GM18502 (cell line): Measurements from ENCODE around the gene CD200R1L.

ENCODE experiments used
- ATAC-seq: cut with Tn5 transposase; IDR thresholded peaks from one replicate; pipeline ENCODE4 v1.9.1; 2021; ENCODE audit warnings: mild to moderate bottlenecking; ENCODE audit not compliant: unreplicated experiment, poor library complexity

Gene CD200R1L

DNA sequence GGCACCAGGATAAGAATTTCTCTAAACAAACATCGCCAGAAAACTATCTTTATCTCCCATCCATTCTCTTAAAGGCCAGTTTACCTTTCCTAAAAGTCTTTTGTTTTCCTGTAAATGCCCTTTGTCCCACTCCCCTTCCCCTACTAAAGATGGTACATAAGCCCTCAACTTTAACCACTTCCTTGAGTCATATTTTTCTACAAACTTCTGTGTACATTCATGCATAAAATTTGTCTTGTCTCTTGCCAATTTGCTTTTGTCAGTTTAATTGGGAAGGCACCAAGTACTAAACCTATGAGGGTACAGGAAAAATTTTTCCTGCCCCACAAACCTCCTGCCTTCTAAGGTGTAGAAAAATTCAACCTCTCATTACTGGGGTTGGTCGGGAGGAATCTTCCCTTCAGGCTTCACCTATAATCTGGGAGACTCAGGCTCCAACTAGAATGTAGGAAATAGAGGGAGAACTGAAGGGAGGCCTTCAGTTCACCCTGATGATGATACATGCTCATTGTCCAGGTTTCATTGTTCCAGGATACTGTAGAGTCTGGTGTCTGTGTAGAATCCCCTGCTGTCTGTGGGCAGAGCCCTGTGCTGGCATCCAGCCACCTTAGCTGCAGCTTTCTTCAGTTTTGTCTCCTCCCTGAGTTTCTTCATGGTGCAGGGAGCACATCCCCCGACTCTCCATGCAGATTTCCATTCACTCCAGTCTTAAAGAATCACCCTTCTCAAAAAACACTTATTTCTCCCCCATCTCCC, 53.2 kb downstream of the CD200R1L start:
- ATAC-seq: no peak

GRCh38 chr3:112791736-112792135, 54.9 kb downstream of the CD200R1L start:
- ATAC-seq: no peak

DNA sequence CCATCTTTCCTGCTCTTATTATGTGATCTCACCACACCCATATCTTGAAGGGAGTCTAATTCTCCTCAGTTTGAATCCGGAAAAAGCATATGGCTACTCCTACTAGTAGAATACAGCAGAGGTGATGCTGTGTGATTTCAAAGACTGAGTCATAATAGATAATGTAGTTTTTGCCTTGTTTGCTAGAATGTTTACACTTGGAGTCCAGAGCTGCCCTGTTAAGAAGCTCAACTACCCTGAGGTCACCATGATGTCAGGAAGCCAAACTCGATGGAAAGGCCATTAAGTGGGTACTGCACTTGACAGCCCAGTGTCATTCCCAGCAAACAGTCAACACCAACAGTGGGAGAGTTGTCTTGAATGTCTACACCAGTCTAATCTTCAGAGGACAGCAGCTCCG, 56.9 kb downstream of the CD200R1L start:
- ATAC-seq: no peak

GRCh38 chr3:112786881-112787579, 59.6 kb downstream of the CD200R1L start:
- ATAC-seq: no peak

DNA sequence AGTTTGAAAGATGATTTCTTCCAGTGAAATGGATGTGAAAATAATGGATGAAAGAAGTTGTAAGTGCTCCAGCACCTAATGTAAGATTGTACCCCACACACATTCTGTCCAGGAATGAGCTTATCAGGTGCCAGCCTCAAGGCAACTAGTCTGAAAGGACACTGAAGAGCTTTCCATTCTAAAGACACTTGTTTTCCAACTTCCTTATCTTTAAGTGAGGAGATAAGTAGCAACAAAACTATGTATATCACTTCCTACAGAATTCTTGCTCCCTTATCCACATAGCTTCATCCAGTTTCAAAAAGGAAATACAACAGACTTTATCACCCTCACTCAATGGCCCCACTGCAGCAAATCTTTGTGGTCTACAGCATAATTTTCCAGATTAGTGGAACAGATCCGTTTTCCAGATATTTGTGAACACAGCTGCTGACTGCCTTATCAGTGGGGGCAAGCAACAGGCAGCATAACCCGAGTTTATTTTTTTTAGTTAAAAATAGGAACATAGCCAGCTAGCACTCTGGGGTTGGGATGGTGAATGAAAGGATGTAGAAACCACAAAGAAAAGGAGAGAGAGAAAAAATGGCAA, 60.6 kb downstream of the CD200R1L start:
- ATAC-seq: no peak

GRCh38 chr3:112785321-112786001, 61.2 kb downstream of the CD200R1L start:
- ATAC-seq: no peak

DNA sequence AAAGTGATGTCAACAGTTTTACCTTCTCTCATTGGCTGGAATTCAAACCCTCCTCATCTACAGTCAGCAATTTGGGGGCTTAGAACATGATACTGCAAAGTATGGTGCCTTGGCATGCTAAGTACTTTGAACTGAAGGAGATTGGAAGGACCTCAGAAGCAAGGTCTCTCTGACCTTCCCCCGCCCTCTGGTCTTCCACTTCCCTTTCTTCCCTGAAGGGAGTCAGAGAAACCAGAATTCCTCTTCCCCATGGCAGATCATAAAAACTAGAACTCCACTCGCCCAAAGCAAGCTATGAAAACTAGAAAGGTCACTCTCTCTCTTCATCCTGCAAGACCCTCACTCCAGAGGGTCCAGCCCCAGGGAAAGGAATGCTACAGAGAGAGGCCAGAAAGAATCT, 64.2 kb downstream of the CD200R1L start:
- no peak for ATAC-seq

DNA sequence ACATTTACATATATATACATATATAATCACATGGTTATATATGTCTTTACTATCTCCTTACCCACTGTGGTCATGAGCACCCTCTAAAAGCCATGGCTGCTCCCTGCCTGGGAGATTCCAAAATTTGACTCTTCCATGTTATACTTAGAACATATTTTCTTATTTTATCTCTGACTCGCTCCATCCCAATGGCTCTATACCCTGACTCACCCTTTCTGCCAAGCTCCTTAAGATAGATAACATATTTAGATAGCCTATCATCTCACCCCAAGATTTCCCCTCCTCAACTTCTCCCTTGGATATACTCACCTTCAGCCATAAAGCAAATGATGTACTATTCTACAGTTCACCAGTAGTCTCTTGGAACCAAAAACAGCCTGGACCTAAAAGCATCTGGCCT, 65.1 kb downstream of the CD200R1L start:
- ATAC-seq: no peak

DNA sequence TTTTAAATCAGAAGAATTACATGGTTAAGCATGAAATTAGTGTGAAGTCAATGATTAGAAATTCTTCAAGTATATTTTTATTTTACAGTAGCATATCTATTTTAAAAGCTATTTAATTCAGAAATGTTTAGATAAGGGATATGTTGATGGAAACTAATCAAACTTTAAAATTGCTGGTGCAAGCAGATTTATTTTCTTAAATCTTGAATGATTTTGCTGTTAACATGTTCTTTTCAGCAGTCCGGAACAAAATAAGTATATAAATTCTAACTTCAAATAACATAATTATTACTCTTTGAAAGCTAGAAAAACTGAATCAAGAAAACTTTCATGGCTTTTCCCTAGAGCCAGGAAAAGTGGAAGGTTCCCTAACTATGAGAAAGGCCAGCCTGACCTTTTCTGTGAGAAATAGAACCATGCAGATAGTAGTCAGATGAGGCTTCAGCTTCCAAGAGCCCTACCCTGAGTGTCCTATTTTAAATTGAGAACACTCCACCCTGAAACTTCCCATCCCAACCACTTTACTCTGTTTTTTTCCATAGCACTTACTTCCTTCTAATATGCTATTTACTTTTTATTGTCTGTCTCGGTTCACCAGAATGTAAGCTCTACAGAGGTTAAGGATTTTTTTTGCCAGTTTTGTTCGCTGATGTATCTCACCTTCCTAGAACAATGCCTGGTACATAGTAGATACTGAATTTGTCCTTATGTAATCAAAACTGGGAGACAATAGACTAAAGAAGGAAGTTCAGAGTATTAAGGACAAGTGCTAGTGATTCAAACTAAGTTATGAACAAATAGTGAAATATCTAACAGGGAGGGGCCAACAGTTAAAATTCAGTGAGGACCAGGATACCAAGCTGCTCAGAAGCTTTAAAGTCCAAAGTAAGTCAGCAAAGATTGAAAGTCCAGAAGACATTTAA, 66.8 kb downstream of the CD200R1L start:
- no peak for ATAC-seq

- no peak for ATAC-seq
These were observed 67.7 kb downstream of the CD200R1L start for GRCh38 chr3:112779011-112779410.

DNA sequence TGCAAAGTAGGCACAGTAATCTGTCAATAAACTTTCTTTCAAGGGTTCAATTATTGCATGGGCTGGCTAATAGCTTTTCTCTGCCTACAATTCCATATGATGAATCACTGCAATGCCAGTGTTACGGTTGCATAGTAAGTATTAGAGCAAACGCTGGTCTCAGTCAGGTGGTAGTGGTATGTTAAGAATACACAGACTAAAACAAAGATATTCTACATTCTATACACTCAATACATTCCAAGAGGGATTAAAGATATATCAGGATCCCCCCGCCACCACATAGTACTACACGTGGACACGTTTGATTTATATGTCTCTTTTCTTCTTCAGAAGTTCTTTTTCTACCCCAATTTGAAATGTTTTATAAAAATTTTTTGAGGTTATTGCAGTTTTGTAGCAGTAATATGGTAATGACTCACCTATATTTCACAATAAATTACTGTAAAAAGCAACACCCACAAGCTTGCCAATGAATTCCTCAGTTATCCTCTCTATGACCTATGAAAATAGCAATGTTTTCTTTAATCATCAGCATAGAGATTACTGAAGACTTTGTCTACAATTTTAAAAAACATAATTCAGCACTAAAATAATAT, 68.2 kb downstream of the CD200R1L start:
- ATAC-seq: no peak

DNA sequence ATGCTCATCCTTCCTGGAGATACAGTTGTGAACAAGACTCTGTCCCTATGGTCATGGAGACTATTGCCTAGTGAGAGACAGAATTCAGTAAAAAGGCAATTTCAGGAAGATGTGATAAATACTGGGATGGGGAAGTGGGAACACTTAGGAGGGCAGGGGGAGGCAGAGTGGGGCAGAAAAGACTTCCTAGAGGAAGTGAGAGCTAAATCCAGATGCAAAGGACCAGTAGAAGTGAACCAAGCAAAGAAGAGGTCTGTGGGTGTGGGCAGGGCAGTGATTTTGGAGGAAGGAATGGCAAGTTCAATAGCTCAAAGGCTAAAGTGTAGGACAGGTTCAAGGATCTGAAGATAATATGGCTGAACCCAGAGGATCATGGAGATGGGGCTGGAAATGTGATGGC, 68.9 kb downstream of the CD200R1L start:
- no peak for ATAC-seq

DNA sequence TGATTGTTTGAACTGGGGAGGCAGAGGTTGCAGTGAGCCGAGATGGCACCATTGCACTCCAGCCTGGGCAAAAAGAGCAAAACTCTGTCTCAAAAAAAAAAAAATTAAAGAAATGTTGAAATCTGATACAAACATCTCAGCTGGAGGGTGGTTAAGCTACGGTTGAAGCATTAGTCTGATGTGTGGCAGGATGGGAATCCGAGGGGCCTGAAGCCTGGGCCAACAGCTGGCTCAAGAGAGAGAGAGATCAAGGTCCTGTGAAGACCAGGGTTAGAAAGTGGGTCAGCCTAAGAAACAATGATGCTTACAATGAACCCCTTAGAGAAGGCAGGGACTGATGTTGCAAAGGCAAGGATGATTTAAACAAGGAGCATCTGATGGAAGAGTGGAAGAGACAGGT, 69.8 kb downstream of the CD200R1L start:
- no peak for ATAC-seq

DNA sequence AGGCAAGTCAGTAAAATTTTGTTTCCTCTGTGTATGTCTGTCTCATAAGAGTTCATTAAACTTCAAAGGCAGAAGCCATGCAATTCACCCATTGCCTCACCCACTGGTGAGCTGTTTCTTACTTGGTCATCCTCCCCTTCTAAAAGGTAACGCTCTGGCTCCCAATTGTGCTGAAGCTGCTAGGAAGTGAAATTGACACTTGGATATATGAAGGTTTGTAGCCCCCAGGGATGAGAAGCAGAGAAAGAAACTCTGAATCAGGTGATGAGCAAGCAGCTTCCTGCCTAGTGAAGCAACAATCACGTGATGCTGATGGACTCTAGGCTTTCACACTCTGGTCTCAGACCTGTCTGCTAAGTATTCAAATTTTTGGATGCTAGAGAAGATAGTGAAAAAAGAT, 70.7 kb downstream of the CD200R1L start:
- ATAC-seq: no peak

DNA sequence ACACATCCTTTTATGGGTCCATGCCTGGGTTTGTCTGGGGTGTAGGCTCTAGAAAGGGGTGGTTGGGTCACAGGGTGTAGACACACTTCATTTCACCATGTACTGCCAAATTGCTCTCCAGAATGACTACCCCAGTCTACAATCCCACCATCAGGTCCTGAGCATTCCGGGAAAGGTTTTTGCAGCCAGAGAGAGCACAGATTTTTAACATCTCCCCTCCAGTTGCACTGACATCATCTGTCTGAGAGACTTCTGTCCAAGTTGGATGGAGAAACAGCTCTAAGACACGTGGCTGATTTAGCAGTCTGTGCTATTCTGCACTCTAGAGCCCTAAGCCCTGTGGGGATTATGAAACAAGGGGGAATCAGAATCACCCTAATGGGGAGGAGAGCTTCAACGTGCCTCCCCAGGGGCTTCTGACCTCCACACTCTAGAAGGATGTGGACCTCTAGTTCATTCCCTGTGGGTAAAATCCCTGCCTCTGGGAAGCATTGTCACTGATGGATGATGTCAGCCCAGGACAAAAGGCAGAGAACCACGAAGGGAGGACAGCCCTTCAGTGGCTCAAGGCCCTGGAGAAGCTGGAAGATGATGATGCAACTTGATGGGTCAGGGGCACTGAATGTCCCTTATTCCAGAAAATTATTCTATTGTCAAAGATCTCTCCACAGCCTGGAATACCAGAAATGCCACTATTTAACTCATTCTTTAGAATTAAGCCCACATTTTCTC, 71.5 kb downstream of the CD200R1L start:
- no peak for ATAC-seq

- no peak for ATAC-seq
These were observed 72.3 kb downstream of the CD200R1L start for GRCh38 chr3:112774293-112774926.

GRCh38 chr3:112773864-112774263, 72.8 kb downstream of the CD200R1L start:
- no peak for ATAC-seq

DNA sequence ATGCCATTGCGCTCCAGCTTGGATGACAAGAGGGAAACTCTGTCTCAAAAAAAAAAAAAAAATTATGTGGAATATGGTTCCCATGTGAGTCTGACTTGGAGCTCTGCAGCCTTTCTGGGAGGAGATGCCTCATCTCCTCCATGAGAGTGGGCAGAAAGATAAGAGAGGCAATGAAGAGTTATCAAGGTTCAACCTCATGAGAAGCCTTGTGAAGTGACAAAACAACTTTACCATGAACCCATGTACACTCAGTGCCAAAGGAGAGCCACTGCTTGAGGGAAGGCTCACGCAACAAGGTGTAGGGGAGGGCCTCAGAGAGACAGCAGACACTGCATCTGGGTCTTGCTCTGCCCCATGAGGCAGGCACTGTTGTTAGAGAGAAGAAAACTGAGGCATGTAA, 75.7 kb downstream of the CD200R1L start:
- no peak for ATAC-seq
